Measurements from ENCODE around the gene KAZN. TPM values are rescaled to one million over a fixed set of nuclear protein-coding genes. Genes with fewer than 3 reads are reported as not detected.
"Not testable (repeated sequence)": the region's sequence is repeated elsewhere in the genome, so short reads cannot be mapped to it uniquely, and the experiment has no call there.

Gene KAZN
- polyA plus RNA-seq, 1 experiment = 5.5 TPM

GRCh38 chr1:14959059-14959694 is 360.7 kb downstream of the KAZN start:
- no peak for TF ChIP-seq CTCF (IDR thresholded peaks at IDR 0.05; ENCODE audit: insufficient read depth, low read depth, low read length)
- H3K36me3 ChIP-seq (ENCODE audit: control insufficient read depth, insufficient read depth, low read length) = peaks cover 11% of the 10 kb centered on the region
- no peak overlapping the region for H3K4me3 ChIP-seq (ENCODE audit: low read depth, low read length)
- ChIA-PET CTCF (no interaction called here), POLR2A (no interaction called here)
- no peak for DNase-seq (ENCODE audit: low read depth)
- no peaks in the 10 kb centered on the region for H3K27me3 ChIP-seq (ENCODE audit: control insufficient read depth, insufficient read depth, low read length)

GRCh38 chr1:14961661-14962267 is 363.3 kb downstream of the KAZN start:
- POLR2A ChIA-PET = interaction anchor here (0.5 kb wide), 1 partner anchor 204 kb away, joined by 3 read pairs; no protein-coding TSS in a partner anchor
- CTCF ChIA-PET = interaction anchor here (1.4 to 1.7 kb wide), 3 partner anchors 8 to 47 kb away, joined by 4 to 5 read pairs (median 4); no protein-coding TSS in a partner anchor

GRCh38 chr1:14962407-14962806 is 363.9 kb downstream of the KAZN start:
- POLR2A ChIA-PET = interaction anchor here (0.5 kb wide), 1 partner anchor 205 kb away, joined by 3 read pairs; no protein-coding TSS in a partner anchor
- CTCF ChIA-PET = interaction anchor here (1.4 to 1.7 kb wide), 3 partner anchors 9 to 48 kb away, joined by 4 to 5 read pairs (median 4); no protein-coding TSS in a partner anchor

More at GRCh38 chr1:14961661-14962267, 363.3 kb downstream of the KAZN start:
- Histone ChIP-seq H3K4me3 (ENCODE audit: low read depth, low read length) (no peak overlapping the region), H3K36me3 (ENCODE audit: control insufficient read depth, insufficient read depth, low read length) (peaks cover 11% of the 10 kb centered on the region), H3K27me3 (ENCODE audit: control insufficient read depth, insufficient read depth, low read length) (no peaks in the 10 kb centered on the region)
- no peak for TF ChIP-seq CTCF (IDR thresholded peaks at IDR 0.05; ENCODE audit: insufficient read depth, low read depth, low read length)
- no peak for DNase-seq (ENCODE audit: low read depth)

GRCh38 chr1:14963791-14964710 is 365.6 kb downstream of the KAZN start:
- POLR2A ChIA-PET = interaction anchor here (0.6 kb wide), 2 partner anchors 17 to 1649 kb away, joined by 4 to 14 read pairs; partner anchors contain the start of gene NBPF1
- CTCF ChIA-PET = interaction anchor here (1.6 to 1.9 kb wide), 4 partner anchors 9 to 64 kb away, joined by 4 to 6 read pairs (median 5); no protein-coding TSS in a partner anchor
- DNase-seq (ENCODE audit: low read depth); H3K27me3 ChIP-seq (ENCODE audit: control insufficient read depth, insufficient read depth, low read length); H3K4me3 ChIP-seq (ENCODE audit: low read depth, low read length): not testable (repeated sequence)
- H3K36me3 ChIP-seq (ENCODE audit: control insufficient read depth, insufficient read depth, low read length) = peaks cover 10% of the 10 kb centered on the region

More at GRCh38 chr1:14962407-14962806, 363.9 kb downstream of the KAZN start:
- DNase-seq (ENCODE audit: low read depth) = no peak
- Histone ChIP-seq H3K27me3 (ENCODE audit: control insufficient read depth, insufficient read depth, low read length) (no peaks in the 10 kb centered on the region), H3K36me3 (ENCODE audit: control insufficient read depth, insufficient read depth, low read length) (peaks cover 12% of the 10 kb centered on the region), H3K4me3 (ENCODE audit: low read depth, low read length) (no peak overlapping the region)
- no peak for TF ChIP-seq CTCF (IDR thresholded peaks at IDR 0.05; ENCODE audit: insufficient read depth, low read depth, low read length)

- H3K27me3 ChIP-seq (ENCODE audit: control insufficient read depth, insufficient read depth, low read length) = no peaks in the 10 kb centered on the region
- ChIA-PET POLR2A (interaction anchor here (0.6 kb wide), 2 partner anchors 18 to 1649 kb away, joined by 4 to 14 read pairs; partner anchors contain the start of gene NBPF1), CTCF (interaction anchor here (1.9 kb wide), 1 partner anchor 10 kb away, joined by 5 read pairs; no protein-coding TSS in a partner anchor)
- no peak overlapping the region for H3K4me3 ChIP-seq (ENCODE audit: low read depth, low read length)
- no peak for DNase-seq (ENCODE audit: low read depth)
- no peak for TF ChIP-seq CTCF (IDR thresholded peaks at IDR 0.05; ENCODE audit: insufficient read depth, low read depth, low read length)
- H3K36me3 ChIP-seq (ENCODE audit: control insufficient read depth, insufficient read depth, low read length) = peaks cover 10% of the 10 kb centered on the region
These were observed 366.2 kb downstream of the KAZN start for GRCh38 chr1:14964711-14965055.

Data from BJ (cell line).